ENCODE results near the gene MROH8.

DNA sequence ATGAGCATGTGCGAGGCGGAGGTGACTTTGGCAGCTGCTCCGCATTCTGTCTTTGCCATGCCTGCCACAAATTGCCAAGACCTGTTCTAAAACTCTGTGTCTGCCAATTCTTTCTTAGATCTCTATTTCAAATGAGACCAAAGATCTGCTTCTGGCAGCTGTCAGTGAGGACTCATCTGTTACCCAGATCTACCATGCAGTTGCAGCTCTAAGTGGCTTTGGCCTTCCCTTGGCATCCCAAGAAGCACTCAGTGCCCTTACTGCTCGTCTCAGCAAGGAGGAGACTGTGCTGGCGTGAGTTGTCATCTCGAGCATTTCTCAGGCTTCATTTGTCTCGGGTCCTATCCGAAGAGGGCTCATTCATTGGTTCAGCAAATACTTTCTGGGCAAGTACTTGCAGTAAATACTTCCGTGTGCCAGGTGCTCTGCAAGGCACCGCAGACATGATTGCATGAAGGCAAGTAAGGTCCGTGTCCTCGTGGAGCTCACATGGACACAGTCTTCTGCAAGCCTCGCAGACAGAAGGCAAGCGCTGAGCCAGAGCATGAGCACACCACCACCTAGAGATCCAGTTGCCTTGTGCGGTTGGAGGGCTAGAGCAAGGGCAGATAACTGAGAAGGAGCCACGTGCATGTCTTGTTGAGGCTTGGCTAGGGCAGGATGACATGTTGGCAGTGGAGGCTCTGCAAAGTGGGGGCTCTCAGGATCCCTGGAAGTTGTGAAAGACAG is 19.7 kb upstream of the MROH8 start:
- TF ChIP-seq CTCF (IDR thresholded peaks at IDR 0.05; ENCODE audit: borderline replicate concordance, extremely low read depth, low read length, poor library complexity, severe bottlenecking) (no peak), EZH2 (IDR thresholded peaks at IDR 0.05; ENCODE audit: borderline replicate concordance, low read depth, low read length, severe bottlenecking) (no peak)

All from DND-41 (cell line).